Breast epithelium (tissue), 3 donors: ENCODE data around the gene RRP8.

ENCODE experiments used
- POLR2A ChIP-seq: fragments of 450-650 bp; IDR thresholded peaks from one replicate; pipeline ENCODE4 v1.6.1; 2016; ENCODE audit warnings: antibody characterized with exemption, mild to moderate bottlenecking, moderate library complexity
- POLR2AphosphoS5 ChIP-seq, 3 donors: sonication (generic); formaldehyde crosslinking; IDR thresholded peaks; one replicate each; pipeline ENCODE4 v1.6.1; 2017; ENCODE audit warnings: antibody characterized with exemption in 3 of 3
- TF ChIP-seq, protein P1 (sequence below), 3 donors: fragments of 450-650 bp; IDR thresholded peaks; one replicate each; pipeline ENCODE4 v1.5.1; 2016 to 2017; ENCODE audit warnings: antibody characterized with exemption in 3 of 3, mild to moderate bottlenecking in 3 of 3, moderate library complexity in 3 of 3

DNA sequence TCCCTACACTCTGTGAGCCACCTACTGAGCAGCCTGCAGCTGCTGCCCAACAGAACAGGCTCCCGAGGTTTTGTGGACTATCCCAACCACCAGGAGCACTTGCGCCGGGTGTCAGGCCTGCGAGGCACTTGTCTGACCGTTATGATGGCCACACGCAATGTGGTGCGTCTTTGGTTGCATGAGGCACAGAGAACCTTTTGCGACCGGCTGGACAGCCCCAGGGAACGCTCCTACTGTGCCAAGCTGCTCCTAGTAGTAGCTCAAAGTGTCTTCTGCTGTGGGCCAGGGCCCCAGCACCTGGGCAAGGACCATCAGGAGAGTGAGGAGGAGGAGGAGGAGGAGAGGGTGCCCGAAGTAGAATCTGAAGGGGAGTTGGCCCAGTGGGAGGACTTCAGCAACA lies 46.4 kb downstream of the RRP8 start:
- TF ChIP-seq, protein P1, sequence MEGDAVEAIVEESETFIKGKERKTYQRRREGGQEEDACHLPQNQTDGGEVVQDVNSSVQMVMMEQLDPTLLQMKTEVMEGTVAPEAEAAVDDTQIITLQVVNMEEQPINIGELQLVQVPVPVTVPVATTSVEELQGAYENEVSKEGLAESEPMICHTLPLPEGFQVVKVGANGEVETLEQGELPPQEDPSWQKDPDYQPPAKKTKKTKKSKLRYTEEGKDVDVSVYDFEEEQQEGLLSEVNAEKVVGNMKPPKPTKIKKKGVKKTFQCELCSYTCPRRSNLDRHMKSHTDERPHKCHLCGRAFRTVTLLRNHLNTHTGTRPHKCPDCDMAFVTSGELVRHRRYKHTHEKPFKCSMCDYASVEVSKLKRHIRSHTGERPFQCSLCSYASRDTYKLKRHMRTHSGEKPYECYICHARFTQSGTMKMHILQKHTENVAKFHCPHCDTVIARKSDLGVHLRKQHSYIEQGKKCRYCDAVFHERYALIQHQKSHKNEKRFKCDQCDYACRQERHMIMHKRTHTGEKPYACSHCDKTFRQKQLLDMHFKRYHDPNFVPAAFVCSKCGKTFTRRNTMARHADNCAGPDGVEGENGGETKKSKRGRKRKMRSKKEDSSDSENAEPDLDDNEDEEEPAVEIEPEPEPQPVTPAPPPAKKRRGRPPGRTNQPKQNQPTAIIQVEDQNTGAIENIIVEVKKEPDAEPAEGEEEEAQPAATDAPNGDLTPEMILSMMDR (IDR thresholded peaks at IDR 0.05), result no peak
- no peak for TF ChIP-seq POLR2A
- no peak for TF ChIP-seq POLR2AphosphoS5 (IDR thresholded peaks at IDR 0.05)
